ENCODE data around the gene SUSD1. TPM values are rescaled to one million over a fixed set of nuclear protein-coding genes. Genes with fewer than 3 reads are reported as not detected.

SUSD1 gene
- total RNA-seq, 1 donor from 2014 or later, result 13.0 TPM

GRCh38 chr9:111999319-111999718 lies 175.8 kb downstream of the SUSD1 start:
- Histone ChIP-seq H3K4me1 (no peaks in the 10 kb centered on the region), H3K36me3 (no peaks in the 10 kb centered on the region), H3K27me3 (no peaks in the 10 kb centered on the region), H3K27ac (no peak overlapping the region), H3K9me3 (no peaks in the 10 kb centered on the region), H3K4me3 (no peak overlapping the region)
- TF ChIP-seq CTCF (IDR thresholded peaks at IDR 0.05), result no peak
- DNase-seq (ENCODE audit: low spot score in 2 of 2), result no peak
- intact Hi-C loops (cut with DNase I), result no loop called here

- Histone ChIP-seq H3K36me3 (no peaks in the 10 kb centered on the region), H3K4me1 (no peaks in the 10 kb centered on the region), H3K27me3 (no peaks in the 10 kb centered on the region), H3K4me3 (no peak overlapping the region), H3K9me3 (no peaks in the 10 kb centered on the region), H3K27ac (no peak overlapping the region)
- no peak for DNase-seq (ENCODE audit: low spot score in 2 of 2)
- no peak for TF ChIP-seq CTCF (IDR thresholded peaks at IDR 0.05)
- intact Hi-C loops (cut with DNase I), result no loop called here
Observed at GRCh38 chr9:111997831-111998230, 177.3 kb downstream of the SUSD1 start.

- Histone ChIP-seq H3K27ac (no peak overlapping the region), H3K36me3 (no peaks in the 10 kb centered on the region), H3K9me3 (no peaks in the 10 kb centered on the region), H3K4me1 (no peaks in the 10 kb centered on the region), H3K27me3 (no peaks in the 10 kb centered on the region), H3K4me3 (no peak overlapping the region)
- no peak for DNase-seq (ENCODE audit: low spot score in 2 of 2)
- intact Hi-C loops (cut with DNase I), result no loop called here
- TF ChIP-seq CTCF (IDR thresholded peaks at IDR 0.05), result no peak
Observed at GRCh38 chr9:111994831-111995458, 180.2 kb downstream of the SUSD1 start.

- no peaks in the 10 kb centered on the region for H3K9me3 ChIP-seq
- intact Hi-C loops (cut with DNase I), result no loop called here
- TF ChIP-seq CTCF (IDR thresholded peaks at IDR 0.05), result no peak
- no peaks in the 10 kb centered on the region for H3K4me1 ChIP-seq
- H3K27me3 ChIP-seq, result no peaks in the 10 kb centered on the region
- no peak overlapping the region for H3K4me3 ChIP-seq
- no peak for DNase-seq (ENCODE audit: low spot score in 2 of 2)
- no peaks in the 10 kb centered on the region for H3K36me3 ChIP-seq
- H3K27ac ChIP-seq, result no peak overlapping the region
Observed at GRCh38 chr9:111993319-111993718, 181.8 kb downstream of the SUSD1 start.

GRCh38 chr9:111992523-111992922 lies 182.6 kb downstream of the SUSD1 start:
- intact Hi-C loops (cut with DNase I), result no loop called here
- no peak overlapping the region for H3K27ac ChIP-seq

More at GRCh38 chr9:111992523-111992922, 182.6 kb downstream of the SUSD1 start:
- no peaks in the 10 kb centered on the region for H3K27me3 ChIP-seq
- no peaks in the 10 kb centered on the region for H3K4me1 ChIP-seq
- no peak for TF ChIP-seq CTCF (IDR thresholded peaks at IDR 0.05)
- H3K9me3 ChIP-seq, result no peaks in the 10 kb centered on the region
- H3K36me3 ChIP-seq, result no peaks in the 10 kb centered on the region
- H3K4me3 ChIP-seq, result no peak overlapping the region
- no peak for DNase-seq (ENCODE audit: low spot score in 2 of 2)

Data from ascending aorta (tissue), 2 donors.